Measurements from ENCODE around the gene MIF4GD.

DNA sequence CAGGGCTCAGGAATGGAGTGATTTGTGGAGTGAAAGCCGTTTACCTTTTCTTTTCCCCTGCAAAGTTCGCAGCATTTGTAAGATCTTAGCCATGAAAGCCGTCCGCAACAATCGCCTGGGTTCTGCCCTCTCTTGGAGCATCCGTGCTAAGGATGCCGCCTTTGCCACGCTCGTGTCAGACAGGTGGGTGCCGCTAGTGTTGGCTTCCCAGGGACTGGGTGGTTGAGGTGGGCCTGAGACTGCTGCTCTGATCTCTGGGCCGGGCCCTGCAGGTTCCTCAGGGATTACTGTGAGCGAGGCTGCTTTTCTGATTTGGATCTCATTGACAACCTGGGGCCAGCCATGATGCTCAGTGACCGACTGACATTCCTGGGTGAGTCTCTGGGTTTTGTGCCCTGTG, 38.2 kb downstream of the MIF4GD start:
- no peak for TF ChIP-seq POLR2AphosphoS5 (IDR thresholded peaks at IDR 0.05)
- TF ChIP-seq, protein P1, sequence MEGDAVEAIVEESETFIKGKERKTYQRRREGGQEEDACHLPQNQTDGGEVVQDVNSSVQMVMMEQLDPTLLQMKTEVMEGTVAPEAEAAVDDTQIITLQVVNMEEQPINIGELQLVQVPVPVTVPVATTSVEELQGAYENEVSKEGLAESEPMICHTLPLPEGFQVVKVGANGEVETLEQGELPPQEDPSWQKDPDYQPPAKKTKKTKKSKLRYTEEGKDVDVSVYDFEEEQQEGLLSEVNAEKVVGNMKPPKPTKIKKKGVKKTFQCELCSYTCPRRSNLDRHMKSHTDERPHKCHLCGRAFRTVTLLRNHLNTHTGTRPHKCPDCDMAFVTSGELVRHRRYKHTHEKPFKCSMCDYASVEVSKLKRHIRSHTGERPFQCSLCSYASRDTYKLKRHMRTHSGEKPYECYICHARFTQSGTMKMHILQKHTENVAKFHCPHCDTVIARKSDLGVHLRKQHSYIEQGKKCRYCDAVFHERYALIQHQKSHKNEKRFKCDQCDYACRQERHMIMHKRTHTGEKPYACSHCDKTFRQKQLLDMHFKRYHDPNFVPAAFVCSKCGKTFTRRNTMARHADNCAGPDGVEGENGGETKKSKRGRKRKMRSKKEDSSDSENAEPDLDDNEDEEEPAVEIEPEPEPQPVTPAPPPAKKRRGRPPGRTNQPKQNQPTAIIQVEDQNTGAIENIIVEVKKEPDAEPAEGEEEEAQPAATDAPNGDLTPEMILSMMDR (IDR thresholded peaks at IDR 0.05), result no peak
- no peak for TF ChIP-seq POLR2A (IDR thresholded peaks at IDR 0.05)

Data from prostate gland (tissue), 2 donors.